ENCODE data around the gene NPEPL1.
"Not testable (repeated sequence)": the region's sequence is repeated elsewhere in the genome, so short reads cannot be mapped to it uniquely, and the experiment has no call there.

NPEPL1 gene

GRCh38 chr20:58692579-58693225, at the start of gene NPEPL1:
NPEPL1 (plus strand) TSS chr20:58692800; CDS start chr20:58692901, 101 bp downstream.
- DNase-seq = no peak

- DNase-seq = not testable (repeated sequence)
Measured at GRCh38 chr20:58642896-58643295, 49.7 kb upstream of the NPEPL1 start.

- no peak for DNase-seq
Measured at GRCh38 chr20:58645412-58645968, 47.1 kb upstream of the NPEPL1 start.

GRCh38 chr20:58646257-58646656, 46.3 kb upstream of the NPEPL1 start:
- no peak for DNase-seq

- no peak for DNase-seq
Measured at GRCh38 chr20:58646703-58647102, 45.9 kb upstream of the NPEPL1 start.

GRCh38 chr20:58647162-58647795, 45.3 kb upstream of the NPEPL1 start:
- no peak for DNase-seq

GRCh38 chr20:58647796-58648501, 44.7 kb upstream of the NPEPL1 start:
- DNase-seq = no peak

GRCh38 chr20:58648502-58648825, 44.1 kb upstream of the NPEPL1 start:
- not testable (repeated sequence) for DNase-seq

GRCh38 chr20:58649288-58650180, 43.1 kb upstream of the NPEPL1 start:
- DNase-seq = no peak

- DNase-seq = no peak
Measured at GRCh38 chr20:58650181-58650775, 42.3 kb upstream of the NPEPL1 start.

- peak; percentile 54 for DNase-seq
Measured at GRCh38 chr20:58650776-58651558, 41.6 kb upstream of the NPEPL1 start, which contains the start of gene STX16. STX16 (plus strand) TSS chr20:58651283; CDS start chr20:58652007, 724 bp downstream.

GRCh38 chr20:58651559-58651945, 41.0 kb upstream of the NPEPL1 start:
- DNase-seq = no peak

GRCh38 chr20:58651946-58652605, 40.5 kb upstream of the NPEPL1 start:
- no peak for DNase-seq

- no peak for DNase-seq
Measured at GRCh38 chr20:58652606-58653294, 39.9 kb upstream of the NPEPL1 start.

- DNase-seq = no peak
Measured at GRCh38 chr20:58654337-58654736, 38.3 kb upstream of the NPEPL1 start.

- no peak for DNase-seq
Measured at GRCh38 chr20:58655328-58656107, 37.1 kb upstream of the NPEPL1 start.

GRCh38 chr20:58656831-58657230, 35.8 kb upstream of the NPEPL1 start:
- no peak for DNase-seq

- no peak for DNase-seq
Measured at GRCh38 chr20:58657262-58657661, 35.3 kb upstream of the NPEPL1 start.

- DNase-seq = no peak
Measured at GRCh38 chr20:58657986-58658385, 34.6 kb upstream of the NPEPL1 start.

All from NCI-H524 treated with DMSO at 0.1 percent for 48 hours (cell line).